ENCODE results near the gene NMU.
A peak's percentile ranks its signal among the peaks of the same experiment; 100 is the strongest.

NMU gene

GRCh38 chr4:55654131-55654530 is 18.0 kb upstream of the NMU start:
- H3K4me3 ChIP-seq (ENCODE audit: low read depth, low read length) = no peak overlapping the region
- TF ChIP-seq CTCF (conservative IDR thresholded peaks at IDR 0.05; ENCODE audit: low read depth, low read length) = no peak
- no peak for DNase-seq (ENCODE audit: low read depth)

GRCh38 chr4:55650483-55650882 is 14.4 kb upstream of the NMU start:
- DNase-seq (ENCODE audit: low read depth) = no peak
- TF ChIP-seq CTCF (conservative IDR thresholded peaks at IDR 0.05; ENCODE audit: low read depth, low read length) = no peak
- H3K4me3 ChIP-seq (ENCODE audit: low read depth, low read length) = no peak overlapping the region

- no peak for TF ChIP-seq CTCF (conservative IDR thresholded peaks at IDR 0.05; ENCODE audit: low read depth, low read length)
- no peak overlapping the region for H3K4me3 ChIP-seq (ENCODE audit: low read depth, low read length)
- no peak for DNase-seq (ENCODE audit: low read depth)
Measured at GRCh38 chr4:55637272-55637820, 1.2 kb upstream of the NMU start.

- peak; percentile 3 for DNase-seq (ENCODE audit: low read depth)
- no peak for TF ChIP-seq CTCF (conservative IDR thresholded peaks at IDR 0.05; ENCODE audit: low read depth, low read length)
- H3K4me3 ChIP-seq (ENCODE audit: low read depth, low read length) = peak overlapping the region; percentile 15
Measured at GRCh38 chr4:55636656-55636999, 530 bp upstream of the NMU start.

GRCh38 chr4:55635282-55635681 is 816 bp downstream of the NMU start:
- no peak for DNase-seq (ENCODE audit: low read depth)
- TF ChIP-seq CTCF (conservative IDR thresholded peaks at IDR 0.05; ENCODE audit: low read depth, low read length) = no peak
- H3K4me3 ChIP-seq (ENCODE audit: low read depth, low read length) = no peak overlapping the region

GRCh38 chr4:55634417-55635128 is 1.5 kb downstream of the NMU start:
- H3K4me3 ChIP-seq (ENCODE audit: low read depth, low read length) = no peak overlapping the region

More at GRCh38 chr4:55634417-55635128, 1.5 kb downstream of the NMU start:
- no peak for TF ChIP-seq CTCF (conservative IDR thresholded peaks at IDR 0.05; ENCODE audit: low read depth, low read length)
- no peak for DNase-seq (ENCODE audit: low read depth)

Measured in choroid plexus epithelial cell (primary cell).